HG02642 (cell line): Measurements from ENCODE around the gene SLAIN1.

ENCODE experiments used
- ATAC-seq: cut with Tn5 transposase; IDR thresholded peaks from one replicate; pipeline ENCODE4 v1.9.1; 2021; ENCODE audit warnings: mild to moderate bottlenecking; ENCODE audit not compliant: unreplicated experiment, poor library complexity

Gene SLAIN1

GRCh38 chr13:77745784-77746183, 48.3 kb downstream of the SLAIN1 start:
- no peak for ATAC-seq

GRCh38 chr13:77749344-77749880, 51.9 kb downstream of the SLAIN1 start:
- ATAC-seq, result no peak

- ATAC-seq, result peak; percentile 80
These were observed 54.3 kb downstream of the SLAIN1 start for GRCh38 chr13:77751513-77752456.

DNA sequence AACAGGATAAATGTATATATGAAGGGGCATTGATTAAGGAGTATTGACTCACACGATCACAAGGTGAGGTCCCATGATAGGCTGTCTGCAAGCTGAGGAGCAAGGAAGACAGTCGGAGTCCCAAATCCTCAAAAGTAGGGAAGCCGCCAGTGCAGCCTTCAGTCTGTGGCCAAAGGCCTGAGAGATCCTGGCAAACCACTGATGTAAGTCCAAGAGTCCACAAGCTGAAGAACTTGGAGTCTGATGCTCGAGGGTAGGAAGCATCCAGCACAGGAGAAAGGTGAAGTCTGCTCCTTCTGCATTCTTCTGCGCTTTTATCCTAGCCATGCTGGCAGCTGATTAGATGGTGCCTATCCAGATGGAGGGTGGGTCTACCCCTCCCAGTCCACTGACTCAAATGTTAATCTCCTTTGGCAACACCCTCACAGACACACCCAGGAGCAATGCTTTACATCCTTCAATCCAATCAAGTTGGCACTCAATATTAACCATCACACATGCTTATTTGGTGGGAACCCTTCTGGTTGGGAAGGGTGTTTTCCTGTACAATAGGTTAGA, 55.1 kb downstream of the SLAIN1 start:
- no peak for ATAC-seq

DNA sequence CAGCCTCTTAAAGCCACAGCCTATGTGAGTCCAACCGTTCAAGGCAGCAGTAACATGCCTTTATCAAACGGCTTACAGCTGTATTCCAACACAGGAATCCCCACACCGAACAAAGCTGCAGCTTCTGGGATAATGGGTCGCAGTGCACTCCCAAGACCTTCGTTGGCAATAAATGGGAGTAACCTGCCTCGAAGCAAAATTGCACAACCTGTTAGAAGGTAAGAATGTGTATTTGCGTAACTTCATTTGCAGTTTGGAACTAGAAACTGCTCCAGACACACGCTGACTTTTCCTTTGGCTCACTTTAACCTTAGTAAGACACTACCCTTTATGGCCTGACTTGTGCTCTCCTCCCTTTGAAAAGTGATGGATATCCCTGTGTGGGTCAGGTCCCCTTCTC, 63.4 kb downstream of the SLAIN1 start:
- no peak for ATAC-seq

DNA sequence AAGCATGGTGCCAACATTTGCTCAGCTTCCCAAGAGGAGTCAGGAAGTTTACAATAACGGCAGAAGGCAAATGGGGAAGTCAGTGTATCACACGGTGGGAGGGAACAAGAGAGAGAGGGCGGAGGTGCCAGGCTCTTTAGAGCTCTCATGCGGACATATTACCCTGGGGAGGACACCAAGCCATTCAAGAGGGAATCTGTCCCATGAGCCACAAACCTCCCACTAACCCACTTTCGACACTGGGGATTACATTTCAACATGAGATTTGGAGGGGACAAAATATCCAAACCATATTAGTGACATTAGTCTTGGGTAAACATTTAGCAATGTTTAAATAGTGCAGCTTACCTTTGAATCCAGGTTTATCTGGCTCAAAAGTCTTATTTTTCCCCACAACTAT, 69.9 kb downstream of the SLAIN1 start:
- ATAC-seq, result no peak

GRCh38 chr13:77774181-77774580, 76.7 kb downstream of the SLAIN1 start:
- no peak for ATAC-seq

GRCh38 chr13:77776704-77777103, 79.2 kb downstream of the SLAIN1 start:
- ATAC-seq, result no peak

- peak; percentile 75 for ATAC-seq
These were observed 82.2 kb downstream of the SLAIN1 start for GRCh38 chr13:77779552-77780272.

DNA sequence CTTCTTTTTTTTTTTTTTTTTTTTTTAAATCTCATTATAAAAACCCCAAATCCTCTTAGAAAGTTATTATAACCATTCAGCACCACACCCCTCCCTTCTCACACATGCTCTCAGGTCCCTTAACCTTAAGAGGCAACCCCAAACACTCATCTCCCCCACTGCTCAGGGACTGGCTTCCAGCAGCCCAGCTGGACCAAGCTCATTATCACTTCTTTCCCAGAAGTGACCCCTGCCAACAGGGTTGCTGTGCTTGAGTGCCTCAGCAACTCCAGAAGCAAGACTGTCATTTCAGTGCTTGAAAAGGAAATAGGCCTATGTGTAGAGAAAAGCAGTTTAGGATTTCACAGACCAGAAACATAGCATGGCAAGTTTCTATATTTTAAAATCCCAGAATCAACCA, 84.3 kb downstream of the SLAIN1 start:
- no peak for ATAC-seq

- no peak for ATAC-seq
These were observed 87.0 kb downstream of the SLAIN1 start for GRCh38 chr13:77784515-77784914.

GRCh38 chr13:77786695-77787287, 89.3 kb downstream of the SLAIN1 start:
- no peak for ATAC-seq

DNA sequence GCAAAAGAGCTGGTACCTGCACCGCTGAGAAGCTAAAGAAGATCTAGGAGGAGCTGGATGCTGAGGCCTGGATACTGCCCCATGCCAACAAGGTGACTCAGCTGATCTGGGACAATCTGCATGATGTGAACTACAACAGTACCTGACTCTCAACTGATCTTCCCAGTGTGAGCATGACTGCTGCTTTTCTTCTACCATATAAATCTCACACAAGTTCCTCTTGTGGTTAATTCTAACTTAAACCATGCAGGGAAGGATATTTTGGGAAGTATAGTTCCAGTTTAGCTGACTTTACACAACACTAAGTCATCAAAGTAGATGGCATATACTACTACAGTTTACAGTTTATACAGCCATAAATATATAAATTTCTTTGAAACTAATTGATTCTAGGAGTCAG, 91.9 kb downstream of the SLAIN1 start:
- ATAC-seq, result no peak

DNA sequence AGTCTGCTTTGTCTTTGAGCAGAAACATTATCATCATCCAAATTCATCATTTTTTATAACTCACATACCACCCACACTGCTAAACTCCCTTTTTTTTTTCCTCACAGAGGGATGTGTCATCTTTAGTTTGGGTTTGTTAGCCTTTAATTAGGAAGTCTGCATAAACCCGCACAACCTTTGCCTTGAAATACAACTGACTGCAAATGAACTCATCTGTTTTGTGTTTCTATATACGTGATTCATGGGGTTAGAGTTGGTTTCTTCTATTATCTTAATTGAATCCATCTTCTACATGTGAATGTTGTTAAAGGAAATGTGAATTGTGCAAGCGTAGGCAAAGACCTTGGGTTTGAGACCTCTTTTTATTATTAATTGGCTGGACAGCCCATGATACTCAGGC, 102.7 kb downstream of the SLAIN1 start:
- ATAC-seq, result no peak

GRCh38 chr13:77806518-77806917, 109.0 kb downstream of the SLAIN1 start:
- no peak for ATAC-seq

- ATAC-seq, result no peak
These were observed 110.1 kb downstream of the SLAIN1 start for GRCh38 chr13:77807431-77808135.

- ATAC-seq, result peak; percentile 89
These were observed 112.9 kb downstream of the SLAIN1 start for GRCh38 chr13:77810430-77810829.

GRCh38 chr13:77810878-77811277, 113.4 kb downstream of the SLAIN1 start:
- no peak for ATAC-seq

GRCh38 chr13:77811381-77811780, 113.9 kb downstream of the SLAIN1 start:
- no peak for ATAC-seq

DNA sequence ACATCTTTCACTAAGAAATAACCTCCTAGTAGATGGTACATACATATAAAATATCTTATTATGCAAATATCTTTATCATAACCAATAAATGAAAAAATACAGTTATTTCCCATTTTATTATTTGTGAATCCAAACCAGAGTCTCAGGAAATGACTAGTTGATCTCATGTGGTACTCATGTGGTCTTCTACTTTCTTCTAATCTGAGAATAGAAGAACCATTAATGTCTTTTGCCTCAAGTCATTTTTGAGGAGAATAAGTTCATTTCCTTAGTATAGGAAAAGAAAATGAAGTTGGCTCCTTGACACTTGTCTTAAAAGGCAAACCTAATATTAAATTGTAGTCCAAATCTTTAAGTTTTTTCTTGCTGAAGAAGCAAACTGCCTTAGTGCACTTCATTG, 114.5 kb downstream of the SLAIN1 start:
- no peak for ATAC-seq
